GM12864 (cell line): ENCODE measurements around the gene ENOX2.

Experiments
- DNase-seq: peaks from one replicate; pipeline ENCODE4 v3.0.0-alpha.2; 2011; ENCODE audit warnings: low read depth
- H3K4me3 ChIP-seq: 2 replicates; pipeline ENCODE4 v1.5.1; 2011; ENCODE audit warnings: mild to moderate bottlenecking, low read depth, low read length, control low read depth
- TF ChIP-seq, protein P1 (sequence below): IDR thresholded peaks from 2 replicates; pipeline ENCODE4 v1.5.1; 2011; ENCODE audit warnings: low read depth, mild to moderate bottlenecking, moderate library complexity, low read length, control low read depth, inconsistent platforms; ENCODE audit errors: missing control alignments

The ENOX2 gene

DNA sequence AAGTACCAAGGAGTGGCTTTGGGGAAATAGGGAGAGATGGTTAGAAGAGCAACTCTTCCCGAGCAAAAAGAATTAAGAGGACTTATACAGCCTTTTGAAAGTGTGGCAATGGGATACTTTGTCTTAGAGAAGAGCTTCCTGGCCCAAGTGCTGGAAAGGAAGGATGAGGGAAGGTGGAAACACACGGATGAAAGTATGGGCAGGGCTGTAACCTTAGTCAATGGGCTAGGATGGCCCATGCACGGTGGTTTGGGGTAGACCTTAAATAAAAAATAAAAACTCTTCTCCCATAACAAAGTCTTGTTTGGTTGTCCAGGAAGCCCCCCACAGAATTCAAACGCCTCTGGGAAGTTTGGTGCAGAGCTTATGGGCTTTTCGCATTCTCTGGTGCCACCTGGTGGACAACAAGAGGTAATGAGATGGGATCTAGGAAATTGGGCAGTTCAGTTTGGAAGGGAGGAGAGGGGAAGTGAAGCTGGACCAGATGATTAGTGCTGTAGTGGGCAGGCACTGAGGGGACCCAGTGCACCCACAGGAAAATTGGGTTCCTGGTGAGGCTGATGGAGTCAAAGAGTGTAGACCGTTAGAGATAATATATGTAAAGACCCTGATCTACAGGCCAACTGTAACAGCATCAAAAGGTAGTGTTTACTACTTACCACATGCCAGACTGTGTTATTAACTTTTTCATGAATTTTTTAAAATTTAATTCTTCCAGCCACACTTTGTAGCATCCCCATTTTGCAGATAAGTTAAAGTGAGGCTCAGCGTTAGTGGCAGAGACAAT, 13.8 kb upstream of the ENOX2 start:
- peak; percentile 8 for DNase-seq
- H3K4me3 ChIP-seq = no peak overlapping the region
- TF ChIP-seq, protein P1, sequence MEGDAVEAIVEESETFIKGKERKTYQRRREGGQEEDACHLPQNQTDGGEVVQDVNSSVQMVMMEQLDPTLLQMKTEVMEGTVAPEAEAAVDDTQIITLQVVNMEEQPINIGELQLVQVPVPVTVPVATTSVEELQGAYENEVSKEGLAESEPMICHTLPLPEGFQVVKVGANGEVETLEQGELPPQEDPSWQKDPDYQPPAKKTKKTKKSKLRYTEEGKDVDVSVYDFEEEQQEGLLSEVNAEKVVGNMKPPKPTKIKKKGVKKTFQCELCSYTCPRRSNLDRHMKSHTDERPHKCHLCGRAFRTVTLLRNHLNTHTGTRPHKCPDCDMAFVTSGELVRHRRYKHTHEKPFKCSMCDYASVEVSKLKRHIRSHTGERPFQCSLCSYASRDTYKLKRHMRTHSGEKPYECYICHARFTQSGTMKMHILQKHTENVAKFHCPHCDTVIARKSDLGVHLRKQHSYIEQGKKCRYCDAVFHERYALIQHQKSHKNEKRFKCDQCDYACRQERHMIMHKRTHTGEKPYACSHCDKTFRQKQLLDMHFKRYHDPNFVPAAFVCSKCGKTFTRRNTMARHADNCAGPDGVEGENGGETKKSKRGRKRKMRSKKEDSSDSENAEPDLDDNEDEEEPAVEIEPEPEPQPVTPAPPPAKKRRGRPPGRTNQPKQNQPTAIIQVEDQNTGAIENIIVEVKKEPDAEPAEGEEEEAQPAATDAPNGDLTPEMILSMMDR = peak; percentile 50

DNA sequence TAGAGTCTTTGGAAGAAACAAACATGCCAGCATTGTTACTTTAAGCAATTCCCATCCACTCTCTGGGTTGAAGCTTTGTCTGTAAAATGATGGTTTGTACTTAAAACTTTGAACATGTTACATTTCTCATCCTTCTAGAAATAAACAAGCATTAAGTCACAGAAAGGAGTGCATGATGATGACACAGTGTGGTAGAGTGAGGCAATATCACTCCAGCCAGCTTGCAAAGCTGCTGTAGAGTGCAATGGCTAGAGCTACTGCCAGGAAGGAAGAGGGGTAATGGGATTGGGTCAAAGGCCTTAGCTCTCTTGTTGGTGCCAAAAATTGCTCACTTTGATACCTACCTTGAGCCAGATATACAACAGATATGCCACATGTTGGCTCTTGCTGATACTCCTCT, 12.3 kb upstream of the ENOX2 start:
- DNase-seq = no peak
- H3K4me3 ChIP-seq = no peak overlapping the region
- TF ChIP-seq, protein P1 = no peak

DNA sequence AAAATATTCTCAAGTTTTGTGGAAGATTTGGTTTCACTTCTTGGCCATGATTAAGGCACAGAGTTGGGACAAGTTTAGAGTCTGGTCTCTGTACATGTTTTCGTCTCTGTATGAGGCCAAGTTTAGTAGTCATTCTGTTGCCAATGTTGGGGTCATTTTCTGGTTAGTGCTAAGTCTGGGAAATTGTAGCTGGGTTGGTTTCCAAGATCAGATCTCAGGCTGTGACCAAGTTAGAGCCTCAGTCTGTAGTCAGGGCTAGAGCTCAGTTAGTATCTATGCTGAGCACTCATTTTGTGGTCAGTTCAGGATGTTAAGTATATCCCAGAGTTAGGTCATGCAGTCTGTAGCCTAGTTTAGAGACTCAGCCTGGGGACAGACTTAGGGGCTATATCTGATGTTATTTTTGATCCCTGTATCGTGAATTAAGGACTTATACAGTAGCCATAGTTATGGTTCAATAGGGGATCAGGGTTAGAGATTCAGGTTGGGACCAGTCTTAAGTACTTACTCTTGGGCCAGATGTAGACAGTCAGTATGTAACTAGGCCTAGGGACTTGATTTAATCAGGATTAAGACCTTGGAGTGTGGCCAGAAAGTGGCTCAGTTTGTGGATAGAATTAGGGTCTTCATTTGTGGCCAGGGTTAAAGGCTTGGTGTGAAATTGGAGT, 6.6 kb upstream of the ENOX2 start:
- TF ChIP-seq, protein P1 = no peak
- DNase-seq = no peak
- H3K4me3 ChIP-seq = no peak overlapping the region

DNA sequence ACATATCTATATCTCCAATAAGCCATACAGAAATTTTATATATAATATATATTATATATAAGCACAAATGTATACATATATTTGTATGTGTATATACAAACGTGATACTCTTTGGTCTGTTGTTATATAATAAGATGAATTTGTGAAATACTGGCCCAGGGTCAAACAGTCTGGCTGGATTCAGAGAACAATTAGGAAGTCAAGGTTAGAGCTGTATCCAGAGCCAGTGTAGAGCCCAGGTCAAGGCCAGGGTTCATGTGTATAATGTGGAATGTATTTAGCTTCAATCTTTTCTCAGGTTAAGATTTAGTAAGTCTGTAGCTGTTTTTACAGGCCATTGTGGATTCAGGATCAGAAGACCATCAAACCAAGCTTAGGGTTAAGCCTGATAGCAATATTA, 3.8 kb upstream of the ENOX2 start:
- no peak for DNase-seq
- no peak overlapping the region for H3K4me3 ChIP-seq
- TF ChIP-seq, protein P1 = no peak

DNA sequence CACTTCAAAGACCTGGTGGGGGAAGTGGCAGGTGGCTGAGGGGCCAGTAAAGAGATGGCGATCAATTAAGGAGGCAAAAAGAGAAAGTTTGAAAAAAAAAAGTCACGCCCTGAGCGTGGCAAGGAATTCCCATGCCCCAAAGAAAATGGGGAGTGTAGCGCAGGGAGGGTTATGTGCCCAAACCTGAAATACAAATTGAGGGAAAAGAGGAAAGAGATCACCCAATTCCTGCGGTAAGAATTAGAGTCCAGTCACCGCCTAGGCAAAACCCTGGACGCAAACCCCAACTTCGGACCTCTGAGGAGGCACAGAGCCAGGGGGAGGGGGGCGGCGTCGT, 595 bp downstream of the ENOX2 start:
- no peak for DNase-seq
- TF ChIP-seq, protein P1 = no peak
- H3K4me3 ChIP-seq = peak overlapping the region; percentile 82

DNA sequence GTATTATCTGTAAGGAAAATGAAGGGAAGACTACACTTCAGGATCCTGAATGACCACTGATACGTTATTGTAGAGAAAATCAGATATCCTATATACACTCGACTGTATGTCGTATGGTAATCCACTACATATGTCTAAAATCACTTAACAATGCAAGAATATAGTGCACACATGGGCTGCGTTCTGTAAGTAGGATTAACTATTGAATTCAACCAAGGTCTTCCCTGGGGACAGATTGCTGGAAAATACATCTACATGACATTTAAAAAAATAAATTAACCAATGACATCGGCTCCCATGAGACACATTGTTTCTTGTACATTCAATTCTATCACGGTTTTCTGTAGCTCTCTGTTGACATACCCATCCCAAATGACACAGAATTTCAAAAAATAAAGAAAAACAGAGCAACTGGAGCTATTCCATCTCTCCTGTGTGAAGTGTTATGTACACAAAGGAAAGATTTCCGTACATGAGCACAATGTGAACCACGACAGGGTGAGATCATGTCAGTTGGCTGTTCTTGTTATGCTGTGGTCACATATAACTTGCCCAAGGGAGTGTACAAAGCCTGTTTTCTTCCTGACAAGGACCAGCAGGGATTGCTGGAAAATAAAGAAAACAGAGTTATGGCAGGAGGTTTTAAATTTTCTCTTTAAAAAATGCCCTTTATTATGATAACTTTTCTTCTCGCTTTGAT, 6.1 kb downstream of the ENOX2 start:
- TF ChIP-seq, protein P1 = no peak
- DNase-seq = no peak
- H3K4me3 ChIP-seq = no peak overlapping the region
